Measurements from ENCODE around the gene FOXP1. TPM values are rescaled to one million over a fixed set of nuclear protein-coding genes. Genes with fewer than 3 reads are reported as not detected.

The FOXP1 gene
- total and polyA plus RNA-seq, 2 experiments from 2014 or later, result 76.8 to 99.8 TPM

- WGBS (ENCODE audit: low lambda C conversion rate, missing lambda C conversion rate), result 81% methylated on average over 4 of the region's 4 CpGs
Measured at GRCh38 chr3:71118436-71118835, 465.1 kb downstream of the FOXP1 start.

GRCh38 chr3:71117572-71118247 is 465.8 kb downstream of the FOXP1 start:
- WGBS (ENCODE audit: low lambda C conversion rate, missing lambda C conversion rate), result 84% methylated on average over 7 of the region's 7 CpGs
- peak overlapping the region; percentile 82 for H3K27ac ChIP-seq

More at GRCh38 chr3:71118436-71118835, 465.1 kb downstream of the FOXP1 start:
- no peak overlapping the region for H3K4me2 ChIP-seq
- no peak overlapping the region for H2AFZ ChIP-seq
- peaks cover 28% of the 10 kb centered on the region for H3K4me1 ChIP-seq (ENCODE audit: insufficient read depth)
- H3K4me3 ChIP-seq, result no peak overlapping the region
- H3K9me2 ChIP-seq (replicated peaks; ENCODE audit: insufficient read depth), result no peaks in the 10 kb centered on the region
- no peak for TF ChIP-seq EZH2phosphoT487 (IDR thresholded peaks at IDR 0.05; ENCODE audit: low read depth, severe bottlenecking, unreplicated experiment)
- no peak for TF ChIP-seq EZH2 (IDR thresholded peaks at IDR 0.05; ENCODE audit: borderline replicate concordance)
- TF ChIP-seq CTCF (IDR thresholded peaks at IDR 0.05; ENCODE audit: poor library complexity), result no peak
- DNase-seq (ENCODE audit: low spot score), result no peak
- peak overlapping the region; percentile 82 for H3K27ac ChIP-seq
- H4K20me1 ChIP-seq (ENCODE audit: insufficient read depth, poor library complexity, severe bottlenecking), result no peaks in the 10 kb centered on the region
- H3K27me3 ChIP-seq, result no peaks in the 10 kb centered on the region
- H3K79me2 ChIP-seq, result peaks cover 88% of the 10 kb centered on the region
- H3K36me3 ChIP-seq (replicated peaks; ENCODE audit: insufficient read depth, low read depth), result no peaks in the 10 kb centered on the region
- no peaks in the 10 kb centered on the region for H3K9me3 ChIP-seq (ENCODE audit: low read depth)

GRCh38 chr3:71114610-71115009 is 468.9 kb downstream of the FOXP1 start:
- no peak overlapping the region for H3K4me3 ChIP-seq
- WGBS (ENCODE audit: low lambda C conversion rate, missing lambda C conversion rate), result 94% methylated on average over 8 of the region's 8 CpGs
- peaks cover 92% of the 10 kb centered on the region for H3K79me2 ChIP-seq

More at GRCh38 chr3:71117572-71118247, 465.8 kb downstream of the FOXP1 start:
- peaks cover 28% of the 10 kb centered on the region for H3K4me1 ChIP-seq (ENCODE audit: insufficient read depth)
- no peak overlapping the region for H3K4me3 ChIP-seq
- H3K4me2 ChIP-seq, result no peak overlapping the region
- H3K79me2 ChIP-seq, result peaks cover 88% of the 10 kb centered on the region
- H3K9me3 ChIP-seq (ENCODE audit: low read depth), result no peaks in the 10 kb centered on the region
- no peaks in the 10 kb centered on the region for H3K36me3 ChIP-seq (replicated peaks; ENCODE audit: insufficient read depth, low read depth)
- TF ChIP-seq EZH2 (IDR thresholded peaks at IDR 0.05; ENCODE audit: borderline replicate concordance) (no peak), CTCF (IDR thresholded peaks at IDR 0.05; ENCODE audit: poor library complexity) (no peak), EZH2phosphoT487 (IDR thresholded peaks at IDR 0.05; ENCODE audit: low read depth, severe bottlenecking, unreplicated experiment) (no peak)
- no peaks in the 10 kb centered on the region for H3K9me2 ChIP-seq (replicated peaks; ENCODE audit: insufficient read depth)
- H4K20me1 ChIP-seq (ENCODE audit: insufficient read depth, poor library complexity, severe bottlenecking), result no peaks in the 10 kb centered on the region
- H3K27me3 ChIP-seq, result no peaks in the 10 kb centered on the region
- H2AFZ ChIP-seq, result no peak overlapping the region
- no peak for DNase-seq (ENCODE audit: low spot score)

More at GRCh38 chr3:71114610-71115009, 468.9 kb downstream of the FOXP1 start:
- no peaks in the 10 kb centered on the region for H3K27me3 ChIP-seq
- no peak for DNase-seq (ENCODE audit: low spot score)
- H3K9me3 ChIP-seq (ENCODE audit: low read depth), result no peaks in the 10 kb centered on the region
- TF ChIP-seq EZH2 (IDR thresholded peaks at IDR 0.05; ENCODE audit: borderline replicate concordance) (no peak), CTCF (IDR thresholded peaks at IDR 0.05; ENCODE audit: poor library complexity) (no peak), EZH2phosphoT487 (IDR thresholded peaks at IDR 0.05; ENCODE audit: low read depth, severe bottlenecking, unreplicated experiment) (no peak)
- no peaks in the 10 kb centered on the region for H4K20me1 ChIP-seq (ENCODE audit: insufficient read depth, poor library complexity, severe bottlenecking)
- peaks cover 23% of the 10 kb centered on the region for H3K4me1 ChIP-seq (ENCODE audit: insufficient read depth)
- H2AFZ ChIP-seq, result no peak overlapping the region
- no peak overlapping the region for H3K4me2 ChIP-seq
- no peaks in the 10 kb centered on the region for H3K9me2 ChIP-seq (replicated peaks; ENCODE audit: insufficient read depth)
- no peaks in the 10 kb centered on the region for H3K36me3 ChIP-seq (replicated peaks; ENCODE audit: insufficient read depth, low read depth)
- H3K27ac ChIP-seq, result no peak overlapping the region
